SK-N-SH treated with all-trans-retinoic acid at 6 μM for 48 hours (cell line): ENCODE results near the gene SEZ6L.

Experiments
- ATAC-seq: fragments of 200-7000 bp; cut with Tn5 transposase; 3 replicates; pipeline ENCODE4 v1.9.1; 2020; ENCODE audit warnings: mild to moderate bottlenecking, moderate library complexity
- ARNTL ChIP-seq: fragments of 450-650 bp; formaldehyde crosslinking; IDR thresholded peaks from 2 replicates; pipeline ENCODE4 v1.5.0; 2020; ENCODE audit warnings: low read depth, mild to moderate bottlenecking, moderate library complexity, borderline replicate concordance
- BACH2 ChIP-seq: fragments of 250-450 bp; sonication (Bioruptor Pico); IDR thresholded peaks from 2 replicates; pipeline ENCODE4 v1.9.0; 2021; ENCODE audit warnings: mild to moderate bottlenecking, borderline replicate concordance
- CREB5 ChIP-seq: fragments of 250-450 bp; sonication (Bioruptor Pico); IDR thresholded peaks from 2 replicates; pipeline ENCODE4 v1.5.1; 2020; ENCODE audit warnings: low read depth, mild to moderate bottlenecking, moderate library complexity
- CSDC2 ChIP-seq: fragments of 250-450 bp; sonication (Bioruptor Pico); IDR thresholded peaks from 2 replicates; pipeline ENCODE4 v1.5.0; 2020; ENCODE audit warnings: mild to moderate bottlenecking, moderate library complexity
- ESRRG ChIP-seq: fragments of 250-450 bp; sonication (Bioruptor Pico); IDR thresholded peaks from 2 replicates; pipeline ENCODE4 v1.6.1; 2021; ENCODE audit warnings: mild to moderate bottlenecking
- GLIS3 ChIP-seq: fragments of 250-450 bp; sonication (Bioruptor Pico); IDR thresholded peaks from 2 replicates; pipeline ENCODE4 v1.5.0; 2020; ENCODE audit warnings: mild to moderate bottlenecking, moderate library complexity
- ISL1 ChIP-seq: fragments of 250-450 bp; sonication (Bioruptor Pico); IDR thresholded peaks from 2 replicates; pipeline ENCODE4 v2.1.2; 2022; ENCODE audit warnings: mild to moderate bottlenecking, moderate library complexity
- OSR1 ChIP-seq: fragments of 250-450 bp; sonication (Bioruptor Pico); IDR thresholded peaks from 2 replicates; pipeline ENCODE4 v1.8.0; 2022; ENCODE audit warnings: moderate library complexity, mild to moderate bottlenecking, inconsistent platforms
- PATZ1 ChIP-seq: fragments of 250-450 bp; sonication (Bioruptor Pico); IDR thresholded peaks from 2 replicates; pipeline ENCODE4 v1.8.0; 2020; ENCODE audit warnings: mild to moderate bottlenecking, moderate library complexity, borderline replicate concordance
- POU6F1 ChIP-seq: fragments of 250-450 bp; sonication (Bioruptor Pico); IDR thresholded peaks from 2 replicates; pipeline ENCODE4 v1.8.0; 2021; ENCODE audit warnings: low read depth, mild to moderate bottlenecking, moderate library complexity, borderline replicate concordance
- PPARA ChIP-seq: fragments of 250-450 bp; sonication (Bioruptor Pico); IDR thresholded peaks from 2 replicates; pipeline ENCODE4 v1.5.0; 2020; ENCODE audit warnings: mild to moderate bottlenecking, borderline replicate concordance
- RARB ChIP-seq: fragments of 250-450 bp; sonication (Bioruptor Pico); IDR thresholded peaks from 2 replicates; pipeline ENCODE4 v1.8.0; 2021; ENCODE audit warnings: mild to moderate bottlenecking, moderate library complexity
- SNAI2 ChIP-seq: fragments of 250-450 bp; sonication (Bioruptor Pico); IDR thresholded peaks from 2 replicates; pipeline ENCODE4 v1.5.0; 2020; ENCODE audit warnings: mild to moderate bottlenecking, moderate library complexity
- TSHZ2 ChIP-seq: fragments of 250-450 bp; sonication (Bioruptor Pico); IDR thresholded peaks from 2 replicates; pipeline ENCODE4 v1.5.0; 2020; ENCODE audit warnings: mild to moderate bottlenecking, moderate library complexity
- ZFP3 ChIP-seq: fragments of 250-450 bp; sonication (Bioruptor Pico); IDR thresholded peaks from 2 replicates; pipeline ENCODE4 v1.5.0; 2020; ENCODE audit warnings: mild to moderate bottlenecking, moderate library complexity
- ZFP30 ChIP-seq: fragments of 450-650 bp; formaldehyde crosslinking; IDR thresholded peaks from 2 replicates; pipeline ENCODE4 v1.5.0; 2022; ENCODE audit warnings: mild to moderate bottlenecking, moderate library complexity
- ZNF565 ChIP-seq: fragments of 450-650 bp; formaldehyde crosslinking; conservative IDR thresholded peaks from 2 replicates; pipeline ENCODE4 v1.5.0; 2020; ENCODE audit warnings: low read depth, mild to moderate bottlenecking, moderate library complexity
- ZNF70 ChIP-seq: fragments of 450-650 bp; formaldehyde crosslinking; IDR thresholded peaks from 2 replicates; pipeline ENCODE4 v1.5.0; 2020; ENCODE audit warnings: mild to moderate bottlenecking, moderate library complexity

SEZ6L gene

GRCh38 chr22:26303475-26303874, 134.2 kb downstream of the SEZ6L start:
- TF ChIP-seq ZNF565 (CRISPR knock-in tag) (no peak), BACH2 (CRISPR knock-in tag) (no peak), ARNTL (no peak), SNAI2 (CRISPR knock-in tag) (no peak), ISL1 (CRISPR knock-in tag) (no peak), ZFP3 (no peak), POU6F1 (CRISPR knock-in tag) (no peak), PPARA (CRISPR knock-in tag) (no peak), ESRRG (no peak), OSR1 (CRISPR knock-in tag) (no peak), TSHZ2 (CRISPR knock-in tag) (no peak), GLIS3 (CRISPR knock-in tag) (no peak), CREB5 (CRISPR knock-in tag) (no peak), RARB (CRISPR knock-in tag) (no peak), ZNF70 (CRISPR knock-in tag) (no peak)
- ATAC-seq = no peak

GRCh38 chr22:26304730-26305129, 135.5 kb downstream of the SEZ6L start:
- ATAC-seq = no peak
- TF ChIP-seq ARNTL (no peak), ESRRG (no peak), POU6F1 (CRISPR knock-in tag) (no peak), PATZ1 (CRISPR knock-in tag) (no peak), SNAI2 (CRISPR knock-in tag) (no peak), CREB5 (CRISPR knock-in tag) (no peak), ZFP3 (no peak), CSDC2 (CRISPR knock-in tag) (no peak), ZFP30 (CRISPR knock-in tag) (no peak), ZNF565 (CRISPR knock-in tag) (no peak), PPARA (CRISPR knock-in tag) (no peak)
- TF ChIP-seq, all 23 proteins: peak for 0

GRCh38 chr22:26308467-26308866, 139.2 kb downstream of the SEZ6L start:
- TF ChIP-seq ISL1 (CRISPR knock-in tag) (no peak), ZNF70 (CRISPR knock-in tag) (no peak), BACH2 (CRISPR knock-in tag) (no peak), TSHZ2 (CRISPR knock-in tag) (no peak), PATZ1 (CRISPR knock-in tag) (no peak)
- no peak for ATAC-seq
